ENCODE results near the gene ACLY. TPM values are rescaled to one million over a fixed set of nuclear protein-coding genes. Genes with fewer than 3 reads are reported as not detected.

The ACLY gene
- total RNA-seq, 1 experiment from 2014 or later: 279 TPM

- no peak overlapping the region for H2BK20ac ChIP-seq (ENCODE audit: low read depth, low read length, poor library complexity, severe bottlenecking)
- peak overlapping the region; percentile 71 for H3K9ac ChIP-seq (ENCODE audit: extremely low read depth, insufficient read length, low read length)
- H2BK15ac ChIP-seq (ENCODE audit: low read depth, low read length): no peak overlapping the region
- TF ChIP-seq CTCF (conservative IDR thresholded peaks at IDR 0.05): no peak
- H3K18ac ChIP-seq (ENCODE audit: insufficient read length, low read depth, low read length): peak overlapping the region; percentile 24
- peak overlapping the region; percentile 86 for H3K4me2 ChIP-seq (ENCODE audit: insufficient read depth, insufficient read length, low read length)
- Mint-ChIP-seq H3K27me3 (ENCODE audit: low read depth) (no peaks in the 10 kb centered on the region), H3K4me1 (peaks cover 36 to 43% of the 10 kb centered on the region in 2 experiments), H3K4me3 (peak overlapping the region; percentile 88 to 90), H3K27ac (peak overlapping the region; percentile 46 to 96 (median 94)), H3K9me3 (no peaks in the 10 kb centered on the region), H3K36me3 (ENCODE audit: insufficient read depth in 1 of 3, low read depth in 3 of 3) (peaks cover 4 to 13% (median 12%) of the 10 kb centered on the region in 3 experiments; a peak in 5 of 7 replicates)
- no peak overlapping the region for H4K91ac ChIP-seq (ENCODE audit: insufficient read length, low read depth, low read length)
- H2AK5ac ChIP-seq (ENCODE audit: insufficient read length, low read length): no peak overlapping the region
- H2BK5ac ChIP-seq (ENCODE audit: insufficient read length, low read length): peak overlapping the region; percentile 14
- no peaks in the 10 kb centered on the region for H3K9me3 ChIP-seq (ENCODE audit: control insufficient read depth, low read depth, low read length)
- H3K27ac ChIP-seq (ENCODE audit: insufficient read length, low read depth, low read length): peak overlapping the region; percentile 40
- peaks cover 8% of the 10 kb centered on the region; the same call in 1 of the 2 replicates for H3K4me1 ChIP-seq (ENCODE audit: insufficient read depth, low read length)
- H3K14ac ChIP-seq (ENCODE audit: insufficient read depth, low read length): peak overlapping the region; percentile 72
- H4K8ac ChIP-seq (replicated peaks; ENCODE audit: insufficient read length, low read depth, low read length): no peak overlapping the region
- peaks cover 7% of the 10 kb centered on the region for H3K79me1 ChIP-seq (ENCODE audit: insufficient read depth, low read depth, low read length, poor library complexity, severe bottlenecking)
- H3T11ph ChIP-seq (ENCODE audit: low read length): no peak overlapping the region
- H3K56ac ChIP-seq (ENCODE audit: insufficient read length, low read depth, low read length): no peak overlapping the region
- no peak overlapping the region for H2AFZ ChIP-seq (ENCODE audit: low read length)
- DNase-seq: peak; percentile 92
- H2BK120ac ChIP-seq (ENCODE audit: low read depth, low read length, poor library complexity, severe bottlenecking): no peak overlapping the region
- peaks cover 3% of the 10 kb centered on the region for H4K20me1 ChIP-seq (ENCODE audit: control insufficient read depth, insufficient read depth, insufficient read length)
- no peak overlapping the region for H4K5ac ChIP-seq (ENCODE audit: insufficient read length, low read depth, low read length)
- WGBS (ENCODE audit: extremely low coverage, insufficient read length, low lambda C conversion rate): no CpG with 5 or more reads among the region's 33 CpGs
- H3K79me2 ChIP-seq (ENCODE audit: insufficient read depth, low read length): peaks cover 39% of the 10 kb centered on the region
- no peak overlapping the region for H3K23ac ChIP-seq (ENCODE audit: insufficient read length, low read depth, low read length)
- no peak overlapping the region for H2BK12ac ChIP-seq (ENCODE audit: insufficient read length, low read depth, low read length)
- no peaks in the 10 kb centered on the region for H3K27me3 ChIP-seq (ENCODE audit: insufficient read depth, low read length)
- H3K23me2 ChIP-seq (ENCODE audit: insufficient read length, low read depth, low read length, poor library complexity, severe bottlenecking): peaks cover 11% of the 10 kb centered on the region
- H3K4ac ChIP-seq (ENCODE audit: low read depth, low read length): no peak overlapping the region
Observed at GRCh38 chr17:41919165-41919817, 540 bp upstream of the ACLY start.

Measured in H9 (cell line).